Spinal cord (tissue), 10 donors: ENCODE results near the gene FAM107B. TPM values are rescaled to one million over a fixed set of nuclear protein-coding genes. Genes with fewer than 3 reads are reported as not detected.
A peak's percentile ranks its signal among the peaks of the same experiment; 100 is the strongest.

Experiments used
- DNase-seq, 6 donors: peaks; one replicate each; pipeline versions ENCODE4 v3.0.0 to v3.0.0-alpha.2; 2013 to 2015; ENCODE audit warnings: low spot score in 6 of 6, low read depth in 4 of 6
- H3K27ac ChIP-seq: one replicate; pipeline ENCODE4 v1.5.1; 2013; ENCODE audit warnings: low read depth, low read length, control low read depth
- H3K27me3 ChIP-seq: one replicate; pipeline ENCODE4 v1.6.1; 2013; ENCODE audit warnings: low read length; ENCODE audit not compliant: control insufficient read depth, insufficient read depth
- H3K36me3 ChIP-seq: one replicate; pipeline ENCODE4 v1.6.1; 2013; ENCODE audit warnings: low read length; ENCODE audit not compliant: control insufficient read depth, insufficient read depth
- H3K4me1 ChIP-seq: one replicate; pipeline ENCODE4 v1.6.1; 2013; ENCODE audit warnings: low read length; ENCODE audit not compliant: control insufficient read depth, insufficient read depth
- H3K4me3 ChIP-seq: one replicate; pipeline ENCODE4 v1.5.1; 2013; ENCODE audit warnings: low read depth, low read length, control low read depth
- H3K9me3 ChIP-seq: one replicate; pipeline ENCODE4 v1.6.1; 2013; ENCODE audit warnings: low read length; ENCODE audit not compliant: control insufficient read depth, insufficient read depth
- WGBS: methylation state at CpG from one replicate; pipeline ENCODE4 v1.1.5; 2013; ENCODE audit warnings: missing lambda C conversion rate; ENCODE audit not compliant: insufficient coverage; 5-methylcytosine and 5-hydroxymethylcytosine counted together
- polyA plus RNA-seq, 2 donors: library from polyadenylated mRNA; unstranded; fragments of 120-200 nt; gene quantifications; one replicate each; pipeline ENCODE4 v1.2.1, GENCODE V29; 2013; ENCODE audit not compliant: insufficient read length in 2 of 2
- total RNA-seq, 2 donors: library from RNA; depleted of rRNA in 1 of 2; stranded (reverse); fragments of 120-200 nt in 1 of 2; fragments of >200 nt in 1 of 2; gene quantifications; one replicate each; pipeline versions ENCODE4 v1.2.3 to v1.2.4, GENCODE V29; 2013 to 2014
- donor health status: healthy.

Gene FAM107B
- total and polyA plus RNA-seq, 4 donors: 36.4 to 56.9 (median 47.1) TPM

GRCh38 chr10:14782691-14783363 lies 8.1 kb upstream of the FAM107B start:
- Histone ChIP-seq H3K27me3 (no peaks in the 10 kb centered on the region), H3K9me3 (no peaks in the 10 kb centered on the region), H3K36me3 (no peaks in the 10 kb centered on the region), H3K4me3 (no peak overlapping the region), H3K4me1 (no peaks in the 10 kb centered on the region), H3K27ac (no peak overlapping the region)
- no peak for DNase-seq
- WGBS: 95% methylated on average over 3 of the region's 9 CpGs

GRCh38 chr10:14781763-14782162 lies 7.1 kb upstream of the FAM107B start:
- 68% methylated on average over 7 of the region's 7 CpGs for WGBS

DNA sequence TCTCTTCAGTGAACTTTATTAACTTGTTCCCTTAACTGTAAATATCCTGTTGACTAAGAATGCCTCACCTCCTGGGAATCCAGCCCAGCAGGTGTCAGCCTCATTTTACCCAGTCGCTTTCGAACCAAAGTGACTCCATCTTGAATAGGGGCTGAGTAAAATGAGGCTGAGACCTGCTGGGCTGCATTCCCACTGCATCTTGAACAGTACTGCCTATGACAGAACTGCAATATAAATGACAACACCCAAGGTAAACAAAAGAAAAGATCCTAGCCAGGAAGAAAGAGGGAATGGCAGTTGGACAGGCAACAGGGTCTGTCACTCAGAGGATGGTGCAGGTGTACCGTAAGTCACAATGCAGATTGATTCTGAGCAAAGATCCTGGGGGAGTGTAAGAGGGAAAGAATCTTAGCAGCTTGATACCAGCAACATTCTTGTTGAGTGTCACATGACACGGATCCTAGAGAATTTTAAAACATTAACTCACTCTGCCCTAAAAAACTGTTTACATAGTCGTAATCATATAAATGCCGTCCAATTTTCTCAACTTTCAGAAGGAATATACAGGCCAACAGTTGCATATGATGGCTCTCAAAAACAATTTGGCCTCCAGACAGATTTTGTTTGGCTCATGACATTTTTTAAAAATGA lies 4.4 kb upstream of the FAM107B start:
- 85% methylated on average over 4 of the region's 6 CpGs for WGBS
- no peak overlapping the region for H3K4me3 ChIP-seq
- no peaks in the 10 kb centered on the region for H3K9me3 ChIP-seq
- no peaks in the 10 kb centered on the region for H3K36me3 ChIP-seq
- DNase-seq: peak in 2 of 6 donors; percentile 6 to 37
- no peak overlapping the region for H3K27ac ChIP-seq
- no peaks in the 10 kb centered on the region for H3K4me1 ChIP-seq
- H3K27me3 ChIP-seq: no peaks in the 10 kb centered on the region

More at GRCh38 chr10:14781763-14782162, 7.1 kb upstream of the FAM107B start:
- Histone ChIP-seq H3K27ac (no peak overlapping the region), H3K36me3 (no peaks in the 10 kb centered on the region), H3K4me1 (no peaks in the 10 kb centered on the region), H3K9me3 (no peaks in the 10 kb centered on the region), H3K4me3 (no peak overlapping the region), H3K27me3 (no peaks in the 10 kb centered on the region)
- no peak for DNase-seq

GRCh38 chr10:14776546-14776945 lies 1.8 kb upstream of the FAM107B start:
- Histone ChIP-seq H3K27me3 (no peaks in the 10 kb centered on the region), H3K36me3 (no peaks in the 10 kb centered on the region), H3K27ac (no peak overlapping the region), H3K9me3 (no peaks in the 10 kb centered on the region), H3K4me1 (no peaks in the 10 kb centered on the region), H3K4me3 (no peak overlapping the region)
- DNase-seq: no peak
- WGBS: 84% methylated on average over 7 of the region's 9 CpGs

- no peak for DNase-seq
- no peaks in the 10 kb centered on the region for H3K36me3 ChIP-seq
- H3K27ac ChIP-seq: no peak overlapping the region
- H3K9me3 ChIP-seq: no peaks in the 10 kb centered on the region
- H3K4me3 ChIP-seq: no peak overlapping the region
- 83% methylated on average over 1 of the region's 3 CpGs for WGBS
- no peaks in the 10 kb centered on the region for H3K4me1 ChIP-seq
- no peaks in the 10 kb centered on the region for H3K27me3 ChIP-seq
Measured at GRCh38 chr10:14775656-14776055, 959 bp upstream of the FAM107B start.

DNA sequence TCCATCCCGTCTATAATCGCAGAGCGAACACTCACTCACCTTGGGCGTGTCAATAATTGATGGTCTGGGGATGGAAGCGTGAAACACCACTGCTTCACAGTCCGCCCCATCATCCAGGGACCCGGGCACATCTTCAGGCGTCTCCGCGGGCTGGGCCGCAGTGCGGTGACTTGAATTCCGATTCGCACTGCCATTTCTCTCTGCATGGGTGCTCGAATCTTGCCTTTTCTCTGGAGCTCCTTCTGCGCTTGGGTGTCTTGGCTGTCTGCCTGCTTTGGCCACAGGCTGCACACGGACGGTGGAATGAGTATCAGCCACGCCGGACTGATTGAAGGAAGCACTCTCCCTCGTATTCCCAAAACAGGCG lies 500 bp downstream of the FAM107B start:
- Histone ChIP-seq H3K27ac (no peak overlapping the region), H3K4me3 (no peak overlapping the region), H3K27me3 (no peaks in the 10 kb centered on the region), H3K4me1 (no peaks in the 10 kb centered on the region), H3K9me3 (no peaks in the 10 kb centered on the region), H3K36me3 (no peaks in the 10 kb centered on the region)
- DNase-seq: no peak
- WGBS: 96% methylated on average over 22 of the region's 22 CpGs

GRCh38 chr10:14773551-14774213 lies 1.0 kb downstream of the FAM107B start:
- H3K27me3 ChIP-seq: no peaks in the 10 kb centered on the region
- H3K9me3 ChIP-seq: no peaks in the 10 kb centered on the region
- H3K4me1 ChIP-seq: no peaks in the 10 kb centered on the region
- H3K4me3 ChIP-seq: no peak overlapping the region
- WGBS: 92% methylated on average over 4 of the region's 10 CpGs
- no peaks in the 10 kb centered on the region for H3K36me3 ChIP-seq
- DNase-seq: no peak
- no peak overlapping the region for H3K27ac ChIP-seq

DNA sequence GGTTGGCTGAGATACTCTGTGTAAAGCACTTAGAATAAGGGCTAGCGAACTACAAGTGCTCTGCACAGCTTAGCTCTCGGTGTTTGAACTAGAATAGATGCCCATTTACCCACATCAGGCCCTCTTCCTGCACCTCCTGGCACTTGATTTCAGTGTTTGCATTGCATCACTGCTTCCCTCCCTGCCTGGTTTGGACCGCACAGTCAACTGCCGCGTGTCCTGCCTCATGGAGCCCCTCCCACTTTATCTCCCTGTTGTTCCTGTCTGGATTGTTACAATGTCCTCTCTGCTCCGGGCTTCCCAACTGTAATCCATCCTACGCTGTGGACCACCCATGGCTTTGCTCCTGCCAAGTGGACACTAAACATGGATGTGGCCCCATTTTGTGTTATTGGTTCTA lies 2.3 kb downstream of the FAM107B start:
- Histone ChIP-seq H3K4me1 (no peaks in the 10 kb centered on the region), H3K4me3 (no peak overlapping the region), H3K27ac (no peak overlapping the region), H3K36me3 (no peaks in the 10 kb centered on the region), H3K27me3 (no peaks in the 10 kb centered on the region), H3K9me3 (peaks cover 2% of the 10 kb centered on the region)
- WGBS: 65% methylated on average over 4 of the region's 7 CpGs
- DNase-seq: no peak

DNA sequence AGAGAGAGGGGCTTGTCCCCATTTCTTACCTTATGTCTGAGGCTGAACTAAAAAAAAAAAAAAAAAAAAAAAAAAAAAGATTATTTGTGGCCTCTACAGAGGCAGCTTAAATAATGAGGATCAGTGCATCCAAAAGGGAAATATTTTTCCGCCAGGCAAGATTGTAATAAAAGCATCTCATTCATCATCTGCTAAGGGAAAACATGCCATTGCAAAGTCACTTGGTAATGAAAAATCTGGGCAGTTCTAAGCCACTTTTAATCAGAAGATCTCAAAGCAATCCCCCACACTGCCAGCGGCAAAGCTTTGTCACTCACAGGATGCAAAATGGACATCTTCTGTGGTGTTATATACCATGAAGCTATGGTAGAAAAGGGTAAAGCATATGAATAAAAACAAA lies 3.8 kb downstream of the FAM107B start:
- Histone ChIP-seq H3K9me3 (peaks cover 2% of the 10 kb centered on the region), H3K27ac (no peak overlapping the region), H3K4me3 (no peak overlapping the region), H3K4me1 (no peaks in the 10 kb centered on the region), H3K36me3 (no peaks in the 10 kb centered on the region), H3K27me3 (no peaks in the 10 kb centered on the region)
- peak in 1 of 6 donors; percentile 51 for DNase-seq
- WGBS: no CpG with 5 or more reads among the region's 2 CpGs

DNA sequence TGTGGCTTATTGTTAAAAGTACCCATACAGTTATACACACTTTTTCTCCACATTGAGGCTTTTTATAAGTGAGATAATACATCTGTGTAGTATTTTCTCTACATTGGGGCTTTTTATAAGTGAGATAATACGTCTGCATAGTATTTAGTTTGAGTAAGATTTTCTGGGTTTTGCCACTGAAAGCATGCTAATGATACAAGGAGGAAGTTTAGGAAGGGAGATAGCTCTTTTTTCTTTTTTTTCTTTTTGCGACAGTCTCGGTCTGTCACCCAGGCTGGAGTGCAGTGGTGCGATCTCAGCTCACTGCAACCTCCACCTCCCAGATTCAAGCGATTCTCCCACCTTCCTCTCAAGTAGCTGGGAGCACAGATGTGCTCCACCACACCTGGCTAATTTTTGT lies 13.3 kb downstream of the FAM107B start:
- Histone ChIP-seq H3K36me3 (no peaks in the 10 kb centered on the region), H3K9me3 (no peaks in the 10 kb centered on the region), H3K27ac (no peak overlapping the region), H3K4me1 (no peaks in the 10 kb centered on the region), H3K4me3 (no peak overlapping the region), H3K27me3 (no peaks in the 10 kb centered on the region)
- DNase-seq: no peak
- 80% methylated on average over 1 of the region's 5 CpGs for WGBS
